HG02938 (cell line): ENCODE results near the gene PITPNC1.
"Not testable (repeated sequence)": the region's sequence is repeated elsewhere in the genome, so short reads cannot be mapped to it uniquely, and the experiment has no call there.

Experiments used
- ATAC-seq: cut with Tn5 transposase; IDR thresholded peaks from one replicate; pipeline ENCODE4 v1.9.1; 2021; ENCODE audit warnings: mild to moderate bottlenecking, moderate library complexity; ENCODE audit not compliant: unreplicated experiment

Gene PITPNC1

DNA sequence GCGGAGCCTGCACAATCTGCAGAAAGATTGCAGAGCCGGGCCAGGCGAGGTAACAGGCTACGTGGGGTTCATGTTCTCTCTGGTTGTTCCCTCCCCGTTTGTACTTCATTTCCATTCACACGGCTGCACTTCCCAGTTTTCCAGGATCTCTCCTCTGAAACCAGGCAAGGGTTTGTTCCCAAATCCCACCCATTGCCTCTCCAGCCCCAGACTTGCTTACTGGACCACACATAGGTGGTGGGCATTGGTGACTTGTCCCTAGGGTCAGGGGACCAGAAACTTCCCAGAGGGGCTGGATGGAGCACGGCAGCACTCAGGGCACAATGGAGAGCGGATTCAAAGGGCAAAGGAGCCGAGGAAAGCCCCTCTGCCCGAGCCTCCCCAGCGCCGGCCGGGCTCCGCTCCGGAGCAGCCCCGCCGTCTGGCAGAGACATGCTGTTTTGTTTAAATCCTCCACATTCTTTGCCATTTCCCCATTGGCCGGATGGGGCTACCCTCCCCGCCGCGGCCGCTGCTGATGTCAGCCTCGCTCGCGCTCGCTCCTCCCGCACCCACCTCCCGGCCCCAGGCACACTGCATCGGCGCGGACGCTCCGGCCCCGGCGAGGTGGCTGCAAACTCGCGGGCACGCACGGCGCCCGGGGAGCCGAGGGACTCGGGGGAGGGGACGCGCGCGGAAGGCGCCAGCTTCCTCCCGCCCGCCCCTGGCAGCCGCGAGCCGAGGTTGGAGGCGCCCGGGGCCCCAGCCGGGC, at the start of gene PITPNC1:
Gene PITPNC1, plus strand, starts transcription at position 545 of the 751 bp plus-strand sequence.
- ATAC-seq, result peak; percentile 66

DNA sequence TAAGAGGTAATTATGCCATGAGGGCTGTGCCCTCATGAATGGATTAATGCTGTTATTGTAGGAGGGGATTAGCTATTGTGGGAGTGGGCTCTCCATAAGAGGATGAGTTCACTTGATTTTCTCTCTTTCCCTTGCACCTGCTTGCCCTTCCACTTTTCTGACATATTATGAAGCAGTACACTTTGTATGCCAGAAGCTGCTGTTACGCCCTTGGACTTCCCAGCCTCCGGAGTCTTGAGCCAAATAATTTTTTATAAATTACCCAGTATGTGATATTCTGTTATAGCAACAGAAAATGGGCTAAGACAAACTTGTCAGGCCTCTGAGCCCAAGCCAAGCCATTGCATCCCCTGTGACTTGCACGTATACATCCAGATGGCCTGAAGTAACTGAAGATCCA, 49.1 kb upstream of the PITPNC1 start:
- no peak for ATAC-seq

- ATAC-seq, result not testable (repeated sequence)
Observed at GRCh38 chr17:67331381-67332161, 45.5 kb upstream of the PITPNC1 start.

GRCh38 chr17:67332162-67332508, 44.9 kb upstream of the PITPNC1 start:
- not testable (repeated sequence) for ATAC-seq

DNA sequence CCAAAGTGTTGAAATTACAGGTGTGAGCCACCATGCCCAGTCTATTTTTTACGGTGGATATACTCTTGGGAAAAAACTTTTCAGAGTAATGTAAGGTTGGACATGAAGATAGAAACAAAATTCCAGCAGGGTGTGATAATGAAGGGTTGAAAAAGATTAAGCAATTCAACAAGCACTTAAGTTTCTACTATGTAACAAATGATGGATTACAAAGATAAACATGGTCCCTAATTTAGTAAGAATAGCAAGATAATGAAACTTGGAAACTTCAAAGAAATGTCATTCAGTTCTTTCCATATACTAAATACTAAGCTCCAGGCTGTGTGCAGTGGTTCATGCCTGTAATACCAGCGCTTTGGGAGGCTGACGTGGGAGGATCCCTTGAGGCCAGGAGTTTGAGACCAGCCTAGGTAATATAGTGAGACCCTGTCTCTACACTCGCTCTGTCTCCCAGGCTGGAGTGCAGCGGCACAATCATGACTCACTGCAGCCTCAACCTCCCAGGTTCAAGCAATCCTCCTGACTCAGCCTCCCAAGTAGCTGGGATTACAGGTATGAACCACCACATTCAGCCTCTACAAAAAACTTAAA, 41.7 kb upstream of the PITPNC1 start:
- ATAC-seq, result no peak

- ATAC-seq, result no peak
Observed at GRCh38 chr17:67336859-67337258, 40.2 kb upstream of the PITPNC1 start.

GRCh38 chr17:67338353-67338752, 38.7 kb upstream of the PITPNC1 start:
- ATAC-seq, result not testable (repeated sequence)

DNA sequence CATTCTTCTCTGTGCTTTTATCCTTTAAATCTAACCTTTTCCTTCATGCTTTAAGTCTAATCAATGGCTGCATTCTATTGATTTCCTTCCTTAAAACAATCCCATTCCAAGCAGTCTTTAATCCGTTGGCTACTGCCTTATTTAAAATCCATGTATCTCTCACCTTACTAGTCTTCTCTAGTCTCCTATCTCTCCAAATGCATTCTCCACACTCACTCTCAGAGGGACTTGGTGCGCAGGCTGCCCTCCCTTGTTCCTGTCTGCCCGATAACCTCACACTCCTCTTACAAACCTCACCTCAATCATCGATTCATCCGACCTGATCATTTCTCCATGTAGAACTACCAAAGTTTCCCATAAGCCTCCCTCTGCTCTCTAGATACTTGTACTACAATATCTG, 33.8 kb upstream of the PITPNC1 start:
- ATAC-seq, result no peak

DNA sequence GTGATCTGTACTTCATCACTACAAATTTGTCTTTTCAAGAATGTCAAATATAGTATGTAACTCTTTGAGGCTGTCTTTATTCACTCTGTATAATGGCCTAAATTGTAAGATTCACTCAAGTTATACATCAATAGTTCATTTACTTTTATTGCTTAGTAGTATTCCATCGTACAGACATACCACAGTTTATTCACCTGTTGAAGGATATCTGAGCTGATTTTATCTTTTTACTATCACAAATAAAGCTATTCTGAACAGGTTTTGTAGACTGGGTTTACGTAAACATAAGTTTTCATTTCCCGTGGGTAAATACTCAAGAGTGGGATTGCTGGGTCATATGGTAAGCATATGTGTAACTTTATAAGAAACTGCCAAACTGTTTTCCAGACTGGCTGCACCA, 29.3 kb upstream of the PITPNC1 start:
- ATAC-seq, result no peak

DNA sequence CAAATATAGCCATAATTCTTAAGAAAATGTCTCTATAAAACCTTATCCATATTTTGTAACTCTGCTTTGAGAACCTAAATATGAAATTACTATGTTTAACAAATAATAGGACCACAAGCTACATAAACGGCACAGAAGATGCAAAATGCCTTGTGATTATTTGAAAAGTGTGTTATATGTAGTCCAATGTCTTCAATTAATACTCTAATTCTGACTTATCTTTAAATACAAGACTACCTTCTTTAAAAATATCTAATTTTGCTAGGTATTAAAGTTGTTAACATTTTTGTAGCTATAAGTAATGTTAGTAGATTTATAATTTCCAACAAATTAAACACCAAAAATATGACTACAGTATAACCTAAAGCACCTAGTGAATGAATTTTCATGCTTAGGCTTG, 27.7 kb upstream of the PITPNC1 start:
- ATAC-seq, result no peak

GRCh38 chr17:67353161-67353560, 23.9 kb upstream of the PITPNC1 start:
- no peak for ATAC-seq

DNA sequence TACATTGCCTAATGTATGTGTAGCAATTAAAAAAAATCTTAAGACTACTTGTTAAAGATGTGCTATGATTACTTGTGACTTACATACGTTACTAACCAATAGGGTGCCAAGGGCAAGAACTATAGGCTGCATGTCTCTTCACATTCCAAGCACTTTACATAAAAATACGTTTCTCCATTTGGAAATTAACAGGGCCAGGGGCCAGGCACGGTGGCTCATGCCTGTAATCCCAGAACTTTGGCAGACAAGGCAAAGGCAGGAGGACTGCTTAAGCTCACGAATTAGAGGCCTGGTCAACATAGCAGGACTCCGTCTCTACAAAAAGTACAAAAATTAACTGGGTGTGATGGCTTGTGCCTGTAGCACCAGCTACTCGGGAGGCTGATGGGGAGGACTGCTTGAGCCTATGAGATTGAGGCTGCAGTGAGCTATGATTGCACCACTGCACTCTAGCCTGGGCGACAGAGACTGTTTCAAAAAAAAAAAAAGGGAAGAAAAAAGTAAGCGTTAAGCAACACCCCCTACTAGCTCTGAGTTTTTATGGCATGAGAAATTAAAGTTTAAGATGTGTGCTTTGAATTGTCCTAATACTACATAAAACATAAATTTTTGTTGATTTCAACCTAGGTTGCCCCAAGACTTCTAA, 23.0 kb upstream of the PITPNC1 start:
- ATAC-seq, result no peak

DNA sequence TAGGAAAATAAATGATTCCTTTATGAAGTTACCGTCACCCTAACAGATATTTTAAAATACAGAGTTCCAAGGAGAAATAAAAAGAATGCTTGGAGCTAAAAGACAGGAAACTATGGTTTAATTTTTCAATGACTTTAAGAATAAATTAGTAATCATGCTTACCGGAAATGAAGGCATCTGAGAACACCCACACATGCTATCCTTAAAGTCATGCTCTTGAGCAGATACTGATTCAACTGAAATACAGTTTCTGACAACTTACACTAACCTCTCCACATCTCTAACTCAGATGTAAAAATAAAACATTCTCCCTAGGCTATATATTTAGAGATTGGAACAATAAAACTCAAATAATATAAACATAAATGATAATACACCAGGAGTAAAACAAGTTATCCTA, 18.5 kb upstream of the PITPNC1 start:
- ATAC-seq, result no peak

DNA sequence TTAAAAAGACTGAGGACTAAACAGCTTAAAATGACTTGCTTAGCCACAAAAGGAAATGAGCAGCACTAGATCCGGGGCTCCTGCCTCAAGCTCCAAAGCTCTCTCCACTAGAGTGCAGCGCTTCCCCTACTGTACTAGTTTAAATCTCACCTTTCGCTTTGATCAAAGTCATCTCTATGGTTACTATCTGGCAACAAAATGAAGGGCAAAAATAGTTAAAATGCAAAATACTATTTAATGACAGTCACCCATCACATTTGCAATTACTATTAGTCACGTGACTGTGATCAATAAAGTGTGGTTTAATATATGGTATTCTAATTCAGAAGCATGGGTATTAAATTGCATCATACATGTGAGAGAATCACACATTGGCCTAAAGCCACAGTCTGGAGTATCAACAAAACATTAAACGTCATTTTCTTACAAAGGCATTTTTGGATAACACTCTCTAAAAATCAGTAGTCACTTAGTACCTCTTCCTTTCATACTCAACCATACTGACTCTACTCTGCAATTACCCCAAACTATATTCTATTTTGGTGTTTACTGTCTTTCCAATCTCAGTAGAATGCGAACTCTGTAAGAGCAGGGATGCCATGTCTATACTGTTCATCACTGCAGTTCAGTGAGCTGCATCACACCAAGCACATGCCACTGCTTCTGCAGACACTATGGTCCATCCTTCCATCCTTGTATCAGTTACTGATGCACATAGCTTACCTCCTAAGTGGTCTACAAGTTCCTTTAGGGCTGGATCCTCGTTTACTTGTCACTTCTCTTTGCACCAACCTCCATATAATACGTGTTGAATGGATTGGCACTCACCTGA, 16.9 kb upstream of the PITPNC1 start:
- ATAC-seq, result no peak

DNA sequence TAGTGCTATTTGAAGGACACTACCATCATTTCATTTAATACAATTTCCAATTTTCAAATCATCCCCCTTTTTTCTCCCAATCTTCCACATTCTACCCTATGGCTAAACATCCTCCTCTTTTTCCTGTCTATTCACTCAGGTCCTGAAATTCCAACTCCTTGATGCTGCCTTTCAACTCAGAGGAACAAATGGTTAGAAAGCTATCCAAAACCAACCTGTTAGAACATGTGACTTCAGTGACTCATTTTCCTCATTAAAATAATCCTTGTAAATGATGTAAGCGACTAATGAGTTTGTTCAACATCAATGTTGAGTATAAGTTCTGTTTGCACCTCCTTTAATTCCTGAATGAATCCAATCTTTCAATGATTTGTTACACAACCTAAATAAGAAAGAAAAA, 16.2 kb upstream of the PITPNC1 start:
- ATAC-seq, result no peak

- ATAC-seq, result no peak
Observed at GRCh38 chr17:67362173-67362572, 14.9 kb upstream of the PITPNC1 start.

DNA sequence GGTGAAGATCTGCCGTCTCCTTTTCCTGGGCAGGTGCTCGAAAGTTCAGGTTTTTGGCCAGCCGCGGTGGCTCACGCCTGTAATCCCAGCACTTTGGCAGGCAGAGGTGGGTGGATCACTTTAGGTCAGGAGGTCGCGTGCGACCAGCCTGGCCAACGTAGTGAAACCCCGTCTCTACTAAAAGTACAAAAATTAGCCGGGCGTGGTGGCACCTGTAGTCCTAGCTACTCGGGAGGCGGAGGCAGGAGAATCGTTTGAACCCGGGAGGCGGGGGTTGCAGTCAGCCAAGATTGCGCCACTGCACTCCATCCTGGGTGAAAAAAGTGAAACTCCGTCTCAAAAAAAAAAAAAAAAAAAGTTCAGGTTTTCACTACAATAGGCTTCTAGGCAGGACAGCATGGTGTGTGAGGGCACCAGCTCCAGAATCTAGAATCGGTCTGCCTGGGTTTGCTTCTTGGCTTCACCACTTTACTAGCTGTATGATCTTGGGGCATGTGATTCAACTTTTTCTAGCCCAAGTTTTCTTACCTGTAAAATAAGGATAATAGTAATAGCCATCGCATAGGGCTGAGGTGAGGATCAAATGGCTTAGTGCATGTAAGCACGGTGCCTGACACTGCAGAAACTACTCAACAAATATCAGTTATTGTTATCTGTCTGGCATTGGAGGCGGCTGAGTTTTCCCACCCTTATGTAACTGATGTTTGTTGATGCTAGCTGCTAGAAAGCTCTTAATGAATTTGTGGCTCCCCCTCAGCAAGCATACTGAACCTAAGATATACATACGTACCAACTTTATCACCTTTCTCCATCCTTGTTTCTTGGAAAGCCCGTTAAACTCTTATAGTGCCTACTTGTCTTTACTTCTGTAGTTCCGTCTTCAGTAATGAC, 12.0 kb upstream of the PITPNC1 start:
- ATAC-seq, result no peak

DNA sequence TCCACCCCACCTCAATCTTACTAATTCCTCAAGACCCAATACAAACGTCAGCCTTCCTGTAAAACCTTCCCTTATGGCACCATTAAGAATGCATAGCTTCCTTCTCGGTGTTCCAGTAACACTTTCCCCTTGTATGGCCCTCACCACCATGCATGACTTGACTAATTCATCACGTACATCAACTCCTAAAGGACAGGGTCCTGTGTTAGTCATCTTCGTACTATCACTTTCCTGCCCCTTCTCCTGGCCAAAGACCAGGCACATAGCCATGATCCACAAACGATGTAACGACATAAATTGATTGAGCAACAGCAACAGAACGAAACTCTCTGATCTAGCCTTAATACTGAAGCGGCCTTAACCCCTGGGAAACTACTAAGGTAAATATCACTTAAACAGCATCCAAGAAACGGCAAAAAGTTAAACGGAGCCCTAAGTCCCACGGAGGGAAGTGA, 11.3 kb upstream of the PITPNC1 start:
- no peak for ATAC-seq
